GM21717 (cell line): ENCODE data around the gene ADAM15.

ENCODE experiments used
- ATAC-seq: cut with Tn5 transposase; IDR thresholded peaks from one replicate; pipeline ENCODE4 v1.9.1; 2021; ENCODE audit warnings: mild to moderate bottlenecking, moderate library complexity; ENCODE audit not compliant: unreplicated experiment

The ADAM15 gene

GRCh38 chr1:155070158-155070621, 19.1 kb downstream of the ADAM15 start:
- ATAC-seq, result no peak

GRCh38 chr1:155070721-155071569, 19.8 kb downstream of the ADAM15 start:
- ATAC-seq, result no peak

- ATAC-seq, result no peak
Observed at GRCh38 chr1:155071701-155072100, 20.6 kb downstream of the ADAM15 start.

- no peak for ATAC-seq
Observed at GRCh38 chr1:155072531-155073289, 21.6 kb downstream of the ADAM15 start.

GRCh38 chr1:155073377-155074242, 22.5 kb downstream of the ADAM15 start:
- ATAC-seq, result no peak

- ATAC-seq, result no peak
Observed at GRCh38 chr1:155075535-155075934, 24.4 kb downstream of the ADAM15 start.

GRCh38 chr1:155076371-155076770, 25.3 kb downstream of the ADAM15 start:
- no peak for ATAC-seq

GRCh38 chr1:155077346-155077745, 26.2 kb downstream of the ADAM15 start:
- no peak for ATAC-seq

- ATAC-seq, result no peak
Observed at GRCh38 chr1:155077758-155078445, 26.8 kb downstream of the ADAM15 start.

GRCh38 chr1:155078469-155079209, 27.5 kb downstream of the ADAM15 start, which contains the start of gene EFNA3:
Gene EFNA3, plus strand, starts transcription at chr1:155078837. Its CDS starts 105 bp downstream, at chr1:155078942.
- ATAC-seq, result no peak

GRCh38 chr1:155079210-155079486, 28.0 kb downstream of the ADAM15 start:
- no peak for ATAC-seq

- no peak for ATAC-seq
Observed at GRCh38 chr1:155079487-155080311, 28.6 kb downstream of the ADAM15 start.

- ATAC-seq, result no peak
Observed at GRCh38 chr1:155080312-155081228, 29.5 kb downstream of the ADAM15 start.

GRCh38 chr1:155081472-155082300, 30.6 kb downstream of the ADAM15 start:
- no peak for ATAC-seq

- ATAC-seq, result no peak
Observed at GRCh38 chr1:155082301-155083051, 31.4 kb downstream of the ADAM15 start.

- no peak for ATAC-seq
Observed at GRCh38 chr1:155083052-155083541, 32.0 kb downstream of the ADAM15 start.
